PC-9 (cell line): ENCODE data around the gene FILIP1. TPM values are rescaled to one million over a fixed set of nuclear protein-coding genes. Genes with fewer than 3 reads are reported as not detected.

Source experiments
- BruUV-seq: library from RNA; stranded (reverse); fragments of 400-500 nt; replicated peaks from 2 replicates; lab custom pipeline; 2021; lab: Mats Ljungman, UMichigan
- CTCF ChIA-PET: fragments of 300-600 bp; sonication (Branson Sonifier 250); formaldehyde crosslinking; loops from one replicate; lab custom pipeline; 2022; ENCODE audit warnings: antibody characterized with exemption; lab: Charles Lee
- POLR2A ChIA-PET: fragments of 300-600 bp; sonication (Branson Sonifier 250); formaldehyde crosslinking; loops from one replicate; lab custom pipeline; 2022; ENCODE audit warnings: antibody characterized with exemption; ENCODE audit not compliant: unreplicated experiment; lab: Charles Lee
- DNase-seq, 2 experiments: peaks; one replicate each; pipeline versions ENCODE4 v3.0.0 to v3.0.0-alpha.2; 2015 to 2022; ENCODE audit warnings: mixed read lengths in 1 of 2
- H2AFZ ChIP-seq: fragments of 200-600 bp; sonication (generic); 2 replicates; pipeline ENCODE4 v1.8.1; 2017; ENCODE audit warnings: antibody characterized with exemption
- H3F3A ChIP-seq: fragments of 200-600 bp; sonication (generic); 2 replicates; pipeline ENCODE4 v1.8.1; 2017; ENCODE audit warnings: antibody characterized with exemption, mild to moderate bottlenecking, low read depth; ENCODE audit not compliant: insufficient read depth
- H3K27ac ChIP-seq: fragments of 200-600 bp; sonication (generic); 2 replicates; pipeline ENCODE4 v1.6.1; 2016; ENCODE audit warnings: mixed run types
- H3K27me3 ChIP-seq: fragments of 200-600 bp; sonication (generic); 2 replicates; pipeline ENCODE4 v1.6.1; 2016; ENCODE audit warnings: low read depth, mixed run types; ENCODE audit not compliant: insufficient read depth
- H3K36me3 ChIP-seq: fragments of 200-600 bp; sonication (generic); 2 replicates; pipeline ENCODE4 v1.6.1; 2016; ENCODE audit warnings: low read depth, mixed run types
- H3K4me1 ChIP-seq: fragments of 200-600 bp; sonication (generic); replicated peaks from 2 replicates; pipeline ENCODE4 v1.6.1; 2016; ENCODE audit warnings: mixed run types; ENCODE audit not compliant: insufficient read depth
- H3K4me2 ChIP-seq: fragments of 200-600 bp; sonication (generic); 2 replicates; pipeline ENCODE4 v1.6.1; 2017; ENCODE audit warnings: mixed run types
- H3K4me3 ChIP-seq: fragments of 200-600 bp; sonication (generic); 2 replicates; pipeline ENCODE4 v1.6.1; 2016; ENCODE audit warnings: mixed run types
- H3K79me2 ChIP-seq: fragments of 200-600 bp; sonication (generic); 2 replicates; pipeline ENCODE4 v1.6.1; 2017; ENCODE audit warnings: low read depth, mixed run types
- H3K9me2 ChIP-seq: fragments of 200-600 bp; sonication (generic); 2 replicates; pipeline ENCODE4 v1.8.1; 2017; ENCODE audit warnings: mild to moderate bottlenecking; ENCODE audit not compliant: insufficient read depth
- H3K9me3 ChIP-seq: fragments of 200-600 bp; sonication (generic); 2 replicates; pipeline ENCODE4 v1.8.1; 2016; ENCODE audit warnings: low read depth; ENCODE audit not compliant: insufficient read depth
- H4K20me1 ChIP-seq: fragments of 200-600 bp; sonication (generic); 2 replicates; pipeline ENCODE4 v1.8.1; 2017; ENCODE audit not compliant: insufficient read depth
- EZH2 ChIP-seq: fragments of 200-600 bp; sonication (generic); IDR thresholded peaks from 2 replicates; pipeline ENCODE4 v1.8.0; 2017; ENCODE audit warnings: antibody characterized with exemption, low read depth
- intact Hi-C: fragments of 100-400 bp; cut with micrococcal nuclease; formaldehyde crosslinking; loops from one replicate; pipeline ENCODE4 v1.10.0; 2022; ENCODE audit not compliant: unreplicated experiment
- total RNA-seq: library from RNA; stranded (reverse); gene quantifications from 2 replicates; pipeline ENCODE4 v1.2.3, GENCODE V29; 2021
- TF ChIP-seq, protein P1 (sequence below): fragments of 200-600 bp; sonication (generic); conservative IDR thresholded peaks from 2 replicates; pipeline ENCODE4 v1.6.1; 2017; ENCODE audit warnings: mixed run types, antibody characterized with exemption, mild to moderate bottlenecking, moderate library complexity

Gene FILIP1
- total RNA-seq, 1 experiment from 2014 or later, result 0.15 TPM

DNA sequence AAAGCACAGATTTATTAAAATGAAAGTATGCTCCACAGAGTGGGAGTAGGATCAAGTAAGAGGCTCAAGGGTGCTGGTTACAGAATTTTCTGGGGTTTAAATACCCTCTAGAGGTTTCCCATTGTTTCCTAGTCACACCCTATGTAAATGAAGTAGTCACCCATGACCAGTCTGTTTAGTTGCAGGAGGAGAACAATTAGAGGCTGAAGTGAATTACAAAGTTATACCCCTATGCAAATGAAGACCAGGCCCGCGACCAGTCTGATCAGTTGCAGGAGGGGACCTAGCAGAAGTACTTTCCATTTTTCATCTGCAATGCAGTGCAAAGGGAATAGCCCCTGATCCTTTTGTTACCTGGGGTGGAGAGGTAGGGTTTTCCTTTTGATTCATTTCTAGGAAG lies 11.8 kb upstream of the FILIP1 start:
- Histone ChIP-seq H3K4me2 (no peak overlapping the region), H3K4me1 (no peaks in the 10 kb centered on the region), H3K79me2 (no peaks in the 10 kb centered on the region), H3K9me2 (no peaks in the 10 kb centered on the region; the same call in 1 of the 2 replicates), H3K4me3 (no peak overlapping the region), H3K9me3 (no peaks in the 10 kb centered on the region), H4K20me1 (no peaks in the 10 kb centered on the region), H3K27ac (no peak overlapping the region), H3K27me3 (no peaks in the 10 kb centered on the region), H3F3A (no peaks in the 10 kb centered on the region), H2AFZ (no peak overlapping the region), H3K36me3 (no peaks in the 10 kb centered on the region)
- no peak for DNase-seq
- no peak for TF ChIP-seq EZH2
- TF ChIP-seq, protein P1, sequence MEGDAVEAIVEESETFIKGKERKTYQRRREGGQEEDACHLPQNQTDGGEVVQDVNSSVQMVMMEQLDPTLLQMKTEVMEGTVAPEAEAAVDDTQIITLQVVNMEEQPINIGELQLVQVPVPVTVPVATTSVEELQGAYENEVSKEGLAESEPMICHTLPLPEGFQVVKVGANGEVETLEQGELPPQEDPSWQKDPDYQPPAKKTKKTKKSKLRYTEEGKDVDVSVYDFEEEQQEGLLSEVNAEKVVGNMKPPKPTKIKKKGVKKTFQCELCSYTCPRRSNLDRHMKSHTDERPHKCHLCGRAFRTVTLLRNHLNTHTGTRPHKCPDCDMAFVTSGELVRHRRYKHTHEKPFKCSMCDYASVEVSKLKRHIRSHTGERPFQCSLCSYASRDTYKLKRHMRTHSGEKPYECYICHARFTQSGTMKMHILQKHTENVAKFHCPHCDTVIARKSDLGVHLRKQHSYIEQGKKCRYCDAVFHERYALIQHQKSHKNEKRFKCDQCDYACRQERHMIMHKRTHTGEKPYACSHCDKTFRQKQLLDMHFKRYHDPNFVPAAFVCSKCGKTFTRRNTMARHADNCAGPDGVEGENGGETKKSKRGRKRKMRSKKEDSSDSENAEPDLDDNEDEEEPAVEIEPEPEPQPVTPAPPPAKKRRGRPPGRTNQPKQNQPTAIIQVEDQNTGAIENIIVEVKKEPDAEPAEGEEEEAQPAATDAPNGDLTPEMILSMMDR, result no peak
- CTCF ChIA-PET, result interaction anchor here (1.0 kb wide), 1 partner anchor 205 kb away, joined by 3 read pairs; no protein-coding TSS in a partner anchor
- POLR2A ChIA-PET, result no interaction called here
- intact Hi-C loops, result no loop called here
- BruUV-seq, result no TSS peak

DNA sequence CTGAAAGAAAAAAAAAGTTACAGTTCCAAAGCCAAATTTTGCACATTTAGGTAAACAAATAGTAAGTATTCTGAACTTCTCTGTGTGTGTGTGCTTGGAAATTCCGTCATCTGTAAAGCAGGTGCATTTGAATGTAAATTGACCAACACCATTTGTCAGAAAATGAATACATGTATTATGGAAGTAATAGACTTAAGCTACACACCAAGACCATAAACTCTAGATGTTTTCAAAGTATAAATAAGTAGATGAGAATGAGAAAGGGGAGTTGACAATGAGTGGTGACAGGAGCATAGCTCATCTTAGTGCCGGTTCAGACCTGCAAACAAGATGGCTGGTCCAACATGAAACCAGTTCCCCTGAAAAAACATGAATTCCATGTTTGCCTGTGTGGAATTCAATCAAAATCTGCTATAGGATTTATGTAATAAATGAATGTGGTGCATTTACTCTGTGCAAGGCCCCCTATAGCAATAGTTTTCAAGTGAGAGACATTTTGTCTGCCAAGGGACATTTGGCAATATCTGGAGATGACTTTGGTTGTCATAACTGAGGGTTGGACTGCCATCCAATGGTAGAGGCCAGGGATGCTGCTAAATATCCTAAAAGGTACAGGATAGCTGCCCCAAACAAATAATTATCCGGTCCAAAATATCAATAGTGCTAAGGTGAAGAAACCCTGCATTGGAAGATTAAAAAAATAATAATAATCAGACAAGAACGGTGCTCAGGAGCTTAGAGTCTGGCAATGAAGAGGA lies 11.0 kb upstream of the FILIP1 start:
- DNase-seq, result no peak
- CTCF ChIA-PET, result interaction anchor here (1.0 kb wide), 1 partner anchor 205 kb away, joined by 3 read pairs; no protein-coding TSS in a partner anchor
- H3K27me3 ChIP-seq, result no peaks in the 10 kb centered on the region
- no peak overlapping the region for H3K27ac ChIP-seq
- no peaks in the 10 kb centered on the region for H3K4me1 ChIP-seq
- H3K9me3 ChIP-seq, result no peaks in the 10 kb centered on the region
- POLR2A ChIA-PET, result interaction anchor here (0.6 kb wide), 1 partner anchor 99 kb away, joined by 6 read pairs; no protein-coding TSS in a partner anchor
- no peak overlapping the region for H3K4me2 ChIP-seq
- H3K9me2 ChIP-seq, result no peaks in the 10 kb centered on the region; the same call in 1 of the 2 replicates
- intact Hi-C loops, result no loop called here
- no peaks in the 10 kb centered on the region for H4K20me1 ChIP-seq
- no peaks in the 10 kb centered on the region for H3K79me2 ChIP-seq
- H3K4me3 ChIP-seq, result no peak overlapping the region
- H2AFZ ChIP-seq, result no peak overlapping the region
- no peaks in the 10 kb centered on the region for H3F3A ChIP-seq
- no TSS peak for BruUV-seq
- H3K36me3 ChIP-seq, result no peaks in the 10 kb centered on the region
- TF ChIP-seq EZH2, result no peak

DNA sequence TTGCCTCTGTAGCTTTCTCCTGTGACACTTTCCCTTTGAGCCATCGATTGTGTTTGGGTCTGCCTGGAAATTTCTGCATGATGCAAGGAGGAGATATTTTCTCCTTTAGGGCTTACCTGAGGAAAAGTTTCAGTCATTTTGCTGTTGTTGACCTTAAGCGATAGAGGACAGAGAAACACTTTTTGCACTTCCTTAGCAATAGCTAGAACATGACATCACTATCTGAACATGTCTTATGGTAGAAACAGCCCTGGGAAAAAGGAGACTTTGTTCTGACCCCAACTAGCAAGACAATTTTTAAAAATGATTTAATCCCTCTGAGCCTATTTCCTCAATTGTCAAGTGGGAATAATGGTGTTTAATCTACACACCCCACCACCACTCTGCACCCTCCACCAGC lies 9.7 kb upstream of the FILIP1 start:
- CTCF ChIA-PET, result no interaction called here
- no peak for DNase-seq
- no peak overlapping the region for H3K27ac ChIP-seq

More for the DNA sequence above, 9.7 kb upstream of the FILIP1 start:
- H3F3A ChIP-seq, result no peaks in the 10 kb centered on the region
- no peaks in the 10 kb centered on the region for H3K36me3 ChIP-seq
- no peaks in the 10 kb centered on the region for H3K27me3 ChIP-seq
- TF ChIP-seq, protein P1, result no peak
- TF ChIP-seq EZH2, result no peak
- no peaks in the 10 kb centered on the region for H4K20me1 ChIP-seq
- POLR2A ChIA-PET, result no interaction called here
- H3K4me2 ChIP-seq, result no peak overlapping the region
- no peaks in the 10 kb centered on the region; the same call in 1 of the 2 replicates for H3K9me2 ChIP-seq
- no peaks in the 10 kb centered on the region for H3K9me3 ChIP-seq
- H3K4me1 ChIP-seq, result no peaks in the 10 kb centered on the region
- H2AFZ ChIP-seq, result no peak overlapping the region
- BruUV-seq, result no TSS peak
- intact Hi-C loops, result no loop called here
- no peak overlapping the region for H3K4me3 ChIP-seq
- H3K79me2 ChIP-seq, result no peaks in the 10 kb centered on the region
